Measurements from ENCODE around the gene RNF213. TPM values are rescaled to one million over a fixed set of nuclear protein-coding genes. Genes with fewer than 3 reads are reported as not detected.
A peak's percentile ranks its signal among the peaks of the same experiment; 100 is the strongest.
"Not testable (repeated sequence)": the region's sequence is repeated elsewhere in the genome, so short reads cannot be mapped to it uniquely, and the experiment has no call there.

The RNF213 gene
- total and polyA plus RNA-seq, 9 donors = 21.5 to 89.1 (median 50.8) TPM

DNA sequence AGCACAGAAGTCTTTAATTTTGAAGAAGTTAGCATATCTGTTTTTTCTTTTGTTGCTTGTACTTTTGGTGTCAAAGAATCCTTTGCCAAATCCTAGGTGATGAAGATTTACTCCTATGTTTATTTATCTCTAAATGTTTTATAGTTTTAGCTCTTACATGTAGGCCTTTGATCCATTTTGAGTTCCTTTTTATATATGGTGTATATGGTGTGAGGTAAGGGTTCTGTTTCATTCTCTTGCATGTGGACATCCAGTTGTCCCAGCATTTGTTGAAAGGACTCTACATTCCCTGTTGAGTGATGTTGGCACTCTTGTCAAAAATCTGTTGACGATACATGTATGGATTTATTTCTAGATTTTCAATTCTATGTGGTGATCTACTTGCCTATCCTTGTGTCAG is 62.2 kb downstream of the RNF213 start:
- Histone ChIP-seq H3K27me3 (no peaks in the 10 kb centered on the region), H3K9me3 (no peaks in the 10 kb centered on the region), H3K4me3 (no peak overlapping the region), H3K27ac (no peak overlapping the region), H3K36me3 (no peaks in the 10 kb centered on the region), H3K4me1 (ENCODE audit: insufficient read depth) (no peaks in the 10 kb centered on the region)
- WGBS, 3 donors = 97 to 100% (median 100%) methylated on average over 1 of the region's 1 CpG
- TF ChIP-seq POLR2A (IDR thresholded peaks at IDR 0.05) = no peak
- no peak for TF ChIP-seq EP300 (IDR thresholded peaks at IDR 0.05)
- TF ChIP-seq CTCF (IDR thresholded peaks at IDR 0.05) = no peak
- intact Hi-C loops (cut with DNase I) = no loop called here
- DNase-seq = no peak

- no peak for DNase-seq
- no peaks in the 10 kb centered on the region for H3K9me3 ChIP-seq
- H3K27ac ChIP-seq = no peak overlapping the region
- H3K36me3 ChIP-seq = no peaks in the 10 kb centered on the region
- no peak overlapping the region for H3K4me3 ChIP-seq
- H3K4me1 ChIP-seq (ENCODE audit: insufficient read depth) = no peaks in the 10 kb centered on the region
- WGBS, 3 donors = 88 to 90% (median 89%) methylated on average over 3 of the region's 3 CpGs
- TF ChIP-seq EP300 (IDR thresholded peaks at IDR 0.05) (no peak), POLR2A (IDR thresholded peaks at IDR 0.05) (no peak), CTCF (IDR thresholded peaks at IDR 0.05) (no peak)
- intact Hi-C loops (cut with DNase I) = no loop called here
- no peaks in the 10 kb centered on the region for H3K27me3 ChIP-seq
Observed at GRCh38 chr17:80323982-80324381, 63.3 kb downstream of the RNF213 start.

DNA sequence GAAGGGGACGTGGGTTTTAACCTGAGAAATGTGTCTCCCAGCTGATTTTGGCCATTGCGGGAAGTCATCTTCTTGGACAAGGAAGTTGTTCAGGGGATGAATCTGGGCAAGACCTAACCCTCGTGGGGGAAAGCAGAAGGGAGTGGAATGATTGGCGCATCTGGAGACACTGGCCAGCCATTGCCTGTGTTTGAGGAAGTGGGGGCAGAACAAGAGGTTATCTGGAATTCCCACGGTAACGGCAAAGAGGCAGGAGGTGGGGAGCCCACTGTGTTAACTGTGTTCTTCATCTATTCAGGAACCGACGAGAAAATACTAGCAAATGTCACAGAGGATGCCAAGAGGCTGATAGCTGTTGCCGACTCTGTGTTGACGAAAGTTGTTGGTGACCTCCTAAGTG is 66.9 kb downstream of the RNF213 start:
- no peak overlapping the region for H3K4me3 ChIP-seq
- TF ChIP-seq EP300 (IDR thresholded peaks at IDR 0.05) = no peak
- TF ChIP-seq POLR2A (IDR thresholded peaks at IDR 0.05) = no peak
- TF ChIP-seq CTCF (IDR thresholded peaks at IDR 0.05) = no peak
- 66 to 76% (median 69%) methylated on average over 10 of the region's 10 CpGs for WGBS, 3 donors
- H3K27me3 ChIP-seq = no peaks in the 10 kb centered on the region
- no peak for DNase-seq
- H3K4me1 ChIP-seq (ENCODE audit: insufficient read depth) = no peaks in the 10 kb centered on the region
- H3K9me3 ChIP-seq = no peaks in the 10 kb centered on the region
- intact Hi-C loops (cut with DNase I) = no loop called here
- no peaks in the 10 kb centered on the region for H3K36me3 ChIP-seq
- no peak overlapping the region for H3K27ac ChIP-seq

- DNase-seq = peak in 1 of 5 donors; percentile 14
- Histone ChIP-seq H3K27me3 (no peaks in the 10 kb centered on the region), H3K9me3 (no peaks in the 10 kb centered on the region), H3K4me3 (no peak overlapping the region), H3K36me3 (no peaks in the 10 kb centered on the region), H3K4me1 (ENCODE audit: insufficient read depth) (no peaks in the 10 kb centered on the region), H3K27ac (no peak overlapping the region)
- TF ChIP-seq CTCF (IDR thresholded peaks at IDR 0.05) = no peak
- TF ChIP-seq EP300 (IDR thresholded peaks at IDR 0.05) = no peak
- no peak for TF ChIP-seq POLR2A (IDR thresholded peaks at IDR 0.05)
- intact Hi-C loops (cut with DNase I) = no loop called here
- WGBS, 3 donors = 83 to 85% (median 83%) methylated on average over 21 of the region's 21 CpGs
Observed at GRCh38 chr17:80328634-80329380, 68.2 kb downstream of the RNF213 start.

DNA sequence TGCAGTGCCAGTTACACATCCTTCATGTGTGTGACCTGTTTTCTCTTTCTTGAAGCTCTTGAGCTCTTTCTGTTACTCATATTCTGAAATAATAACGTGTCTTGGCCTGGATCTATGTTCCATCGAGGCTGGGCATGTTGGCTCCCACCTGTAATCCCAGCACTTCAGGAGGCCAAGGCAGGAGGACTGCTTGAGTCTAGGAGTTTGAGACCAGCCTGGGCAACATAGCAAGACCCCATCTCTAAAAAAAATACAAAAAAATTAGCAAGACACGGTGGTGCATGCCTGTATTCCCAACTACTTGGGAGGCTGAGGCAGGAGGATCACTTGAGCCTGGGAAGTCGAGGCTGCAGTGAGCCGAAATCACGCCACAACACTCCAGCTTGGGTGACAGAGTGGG is 68.8 kb downstream of the RNF213 start:
- H3K9me3 ChIP-seq; intact Hi-C loops (cut with DNase I); H3K4me1 ChIP-seq (ENCODE audit: insufficient read depth); H3K27ac ChIP-seq; H3K36me3 ChIP-seq; H3K27me3 ChIP-seq; H3K4me3 ChIP-seq: not testable (repeated sequence)
- peak in 1 of 5 donors; percentile 3 for DNase-seq
- 95 to 98% (median 96%) methylated on average over 6 of the region's 6 CpGs for WGBS, 3 donors
